DMS79 (cell line): ENCODE data around the gene SHCBP1L.

Experiments
- DNase-seq: peaks from one replicate; lab custom pipeline; 2025; lab: John Stamatoyannopoulos, UW

The SHCBP1L gene

DNA sequence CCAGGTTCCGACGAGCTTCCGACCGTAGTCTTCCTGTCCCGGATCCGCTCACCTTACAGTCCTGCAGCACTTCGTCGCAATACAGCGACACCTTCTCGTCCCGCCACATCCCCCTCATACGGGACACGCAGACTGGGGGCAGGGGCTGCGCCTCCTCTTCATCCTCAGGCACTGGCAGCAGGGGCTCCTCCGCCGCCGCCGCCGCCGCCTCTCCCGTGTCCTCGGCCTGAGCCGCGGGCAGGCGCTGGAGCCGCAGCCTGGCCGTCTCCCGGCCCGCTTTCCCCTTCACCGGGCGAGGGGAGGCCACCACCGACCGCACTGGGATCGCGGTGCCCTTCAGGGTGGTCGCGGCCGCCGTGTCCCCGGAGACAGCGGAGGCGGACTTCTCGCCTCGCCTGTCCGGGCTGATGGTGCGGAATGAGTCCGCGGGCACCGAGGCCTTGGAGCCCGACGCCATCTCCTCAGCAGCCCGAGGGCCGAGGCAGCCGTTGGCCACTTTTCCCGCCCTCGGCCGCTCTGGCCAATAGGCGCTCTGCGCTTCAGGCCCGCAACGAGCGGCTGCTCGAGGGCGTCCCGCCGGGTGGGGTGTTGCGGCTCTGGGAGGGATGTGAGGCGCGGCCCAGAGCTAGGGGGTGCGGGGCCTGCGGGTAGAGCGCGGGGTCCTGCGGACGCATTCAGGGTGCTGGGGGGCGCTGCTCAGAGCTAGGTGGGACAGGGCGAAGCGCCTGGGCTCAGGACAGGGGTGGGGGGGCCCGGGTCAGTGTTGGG, at the start of gene SHCBP1L:
Gene SHCBP1L (minus strand): TSS at position 490 of the 768 bp plus-strand sequence. CDS start 33 bp downstream, at position 457.
- no peak for DNase-seq

DNA sequence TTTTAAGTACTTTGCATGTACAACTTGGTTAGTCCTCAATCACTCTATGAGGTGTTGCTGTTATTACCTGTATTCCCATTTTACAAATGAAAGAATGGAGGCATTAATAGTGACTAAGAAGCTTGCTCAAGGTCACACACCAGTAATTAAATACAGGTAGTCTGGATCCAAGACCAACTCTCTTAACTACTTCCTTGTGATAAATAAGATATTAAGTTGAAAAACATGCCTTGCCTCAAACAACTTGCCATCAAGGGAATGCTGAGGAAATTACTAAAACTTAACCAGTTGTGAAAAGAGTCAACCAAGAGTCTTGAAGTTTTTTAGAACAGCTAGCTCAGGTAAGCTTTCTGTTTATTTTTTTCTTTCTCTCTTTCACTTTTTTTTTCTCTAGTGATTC, 49.3 kb upstream of the SHCBP1L start:
- no peak for DNase-seq

DNA sequence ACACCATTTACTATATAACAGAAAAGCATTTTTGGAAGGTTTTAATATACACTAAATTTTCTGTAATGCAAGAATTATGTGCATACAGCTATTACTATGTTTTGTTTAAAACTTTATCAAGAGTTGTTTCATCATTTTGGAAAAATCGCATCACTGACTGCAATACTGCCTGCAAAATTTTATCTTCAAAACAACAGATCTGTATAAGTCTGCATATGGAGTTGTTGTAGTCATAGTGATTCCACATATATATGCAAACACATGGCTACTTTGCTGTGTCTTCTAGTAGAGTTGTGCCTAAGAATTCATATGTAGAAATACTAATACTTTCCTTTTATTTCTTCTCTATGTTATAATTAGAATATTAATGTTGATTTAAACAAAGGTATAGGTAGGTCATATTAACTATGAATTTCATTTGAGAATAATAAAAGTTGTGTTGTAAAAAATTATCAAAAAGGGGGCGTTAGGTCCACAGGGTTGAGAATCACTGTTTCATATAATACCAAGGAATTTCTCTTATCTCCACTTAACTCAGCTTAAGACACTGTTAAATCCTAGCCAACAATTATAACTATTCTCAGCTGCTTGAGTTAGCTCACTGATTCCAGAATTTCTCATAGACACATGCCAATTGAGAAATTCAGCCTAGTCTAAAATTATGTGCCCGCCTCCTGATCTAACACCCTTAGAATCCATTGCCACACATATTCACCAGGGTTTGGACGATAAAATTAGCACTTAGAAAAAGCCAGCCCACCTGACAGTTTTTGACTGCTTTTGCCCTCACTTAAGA, 47.4 kb upstream of the SHCBP1L start:
- DNase-seq: no peak

DNA sequence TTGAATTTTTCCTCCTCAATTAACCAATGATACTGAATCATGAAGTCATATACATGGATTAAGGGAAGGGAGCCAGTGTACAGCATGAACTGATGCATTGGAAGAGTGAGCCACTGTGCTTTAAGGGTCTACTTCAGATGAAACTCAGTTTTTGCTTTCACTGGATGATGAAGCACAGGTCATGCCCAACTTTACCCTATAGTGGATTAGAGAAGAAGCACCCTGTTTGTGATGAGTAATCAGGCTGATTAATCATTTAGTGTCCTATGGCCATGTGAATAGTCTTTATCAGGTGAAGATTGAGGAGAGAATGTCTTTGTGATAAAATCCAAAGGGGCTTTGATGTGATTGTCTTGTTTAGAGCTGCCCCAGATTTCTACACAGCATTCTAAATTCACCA, 45.5 kb upstream of the SHCBP1L start:
- no peak for DNase-seq

DNA sequence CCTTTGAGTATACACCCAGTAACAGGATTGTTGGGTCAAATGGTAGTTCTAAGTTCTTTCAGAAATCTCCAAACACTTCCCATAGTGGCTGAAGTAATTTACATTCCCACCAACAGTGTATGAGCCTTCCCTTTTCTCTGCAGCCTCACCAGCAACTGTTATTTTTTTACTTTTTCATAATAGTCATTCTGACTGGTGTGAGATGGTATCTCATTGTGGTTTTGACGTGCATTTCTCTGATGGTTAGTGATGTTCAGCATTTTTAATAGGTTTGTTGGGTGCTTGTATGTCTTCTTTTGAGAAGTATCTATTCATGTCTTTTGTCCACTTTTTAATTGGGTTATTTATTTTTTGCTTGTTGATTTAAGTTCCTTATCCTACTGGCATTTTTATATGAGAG, 43.9 kb upstream of the SHCBP1L start:
- no peak for DNase-seq

DNA sequence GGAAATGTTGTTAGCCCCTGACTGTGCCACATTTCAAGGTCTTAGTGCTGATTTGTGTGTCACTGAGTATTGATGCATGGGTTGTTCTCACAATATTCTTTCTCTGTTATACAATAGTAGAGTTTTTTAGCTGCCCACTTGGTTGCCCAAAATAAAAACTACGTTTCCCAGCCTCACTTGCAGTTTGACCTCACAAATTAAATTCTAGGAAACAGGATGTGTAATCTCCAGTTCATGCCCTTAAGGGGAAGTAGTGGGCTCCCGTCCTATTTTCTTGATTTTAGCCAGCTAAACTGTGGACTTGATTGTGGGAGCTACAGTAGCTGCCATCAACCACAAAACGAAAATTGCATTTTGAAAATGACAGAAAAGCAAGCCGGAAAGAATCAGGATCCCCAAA, 42.9 kb upstream of the SHCBP1L start:
- DNase-seq: no peak

DNA sequence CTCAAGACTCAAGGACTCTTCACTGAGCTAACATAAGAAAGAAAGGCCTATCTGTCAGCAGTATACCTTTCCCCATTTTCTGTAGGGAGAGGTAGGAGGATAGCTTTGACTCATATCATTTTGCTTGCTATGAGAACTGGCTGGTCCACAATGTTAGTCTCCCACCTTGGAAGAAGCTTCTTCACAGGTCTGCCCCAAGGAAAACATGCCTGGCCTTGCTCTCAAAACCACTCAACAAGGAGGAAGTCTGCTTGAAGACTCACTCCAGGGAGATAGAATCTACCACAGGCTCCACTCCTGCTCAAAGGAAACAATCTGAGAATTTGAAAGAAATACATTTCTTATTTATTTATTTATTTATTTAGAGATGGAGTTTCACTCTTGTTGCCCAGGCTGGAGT, 40.8 kb upstream of the SHCBP1L start:
- DNase-seq: no peak

DNA sequence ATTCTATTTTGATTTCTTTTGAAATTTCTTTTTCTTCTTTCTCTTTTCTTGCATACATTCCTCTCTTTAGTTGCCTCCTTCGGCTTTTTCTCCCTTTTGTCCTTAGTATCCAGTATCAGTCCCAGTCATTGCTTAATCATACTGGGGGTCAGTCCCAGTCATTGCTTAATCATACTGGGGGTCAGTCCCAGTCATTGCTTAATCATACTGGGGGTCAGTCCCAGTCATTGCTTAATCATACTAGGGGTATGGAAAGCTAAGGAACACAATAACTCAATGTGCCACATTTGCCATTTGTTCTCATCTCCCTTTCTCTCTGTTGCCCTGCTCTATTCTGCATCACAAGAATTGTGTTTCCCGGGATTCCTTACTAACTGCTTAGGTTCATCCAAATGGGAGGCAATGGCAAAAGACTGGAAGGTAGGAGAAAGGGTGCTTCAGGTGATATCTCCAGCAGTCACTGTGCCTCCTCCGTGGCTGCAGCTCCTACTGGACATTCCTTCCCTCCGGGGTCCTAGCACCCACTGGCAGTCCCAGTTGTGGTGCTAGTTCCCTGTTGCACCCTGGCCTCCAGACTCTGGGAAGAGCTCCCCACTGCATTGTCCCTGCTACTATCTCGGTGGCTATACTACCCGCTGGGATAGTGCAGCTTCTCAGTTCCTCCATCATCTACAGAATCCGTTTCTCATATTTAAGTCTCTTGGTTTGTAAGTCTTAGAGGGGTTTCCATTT, 37.6 kb upstream of the SHCBP1L start:
- no peak for DNase-seq

DNA sequence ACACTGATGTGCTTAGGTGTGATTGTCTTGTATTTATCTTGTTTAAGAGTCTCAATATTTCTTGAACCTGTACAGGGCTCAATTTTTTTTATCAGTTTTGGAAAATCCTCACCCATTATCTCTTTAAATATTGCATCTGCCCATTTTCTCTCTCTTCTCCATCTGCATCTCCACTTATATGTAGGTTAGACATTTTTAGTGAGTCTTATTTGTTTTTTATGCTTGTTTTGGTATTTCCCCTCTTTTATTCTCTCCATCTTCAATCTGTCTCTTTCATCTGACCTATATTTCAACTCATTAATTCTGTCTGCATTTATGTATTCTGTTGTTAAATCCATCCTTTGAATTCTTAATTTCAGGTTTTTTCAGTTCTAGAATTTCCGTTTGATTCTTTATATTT, 32.9 kb upstream of the SHCBP1L start:
- DNase-seq: no peak

DNA sequence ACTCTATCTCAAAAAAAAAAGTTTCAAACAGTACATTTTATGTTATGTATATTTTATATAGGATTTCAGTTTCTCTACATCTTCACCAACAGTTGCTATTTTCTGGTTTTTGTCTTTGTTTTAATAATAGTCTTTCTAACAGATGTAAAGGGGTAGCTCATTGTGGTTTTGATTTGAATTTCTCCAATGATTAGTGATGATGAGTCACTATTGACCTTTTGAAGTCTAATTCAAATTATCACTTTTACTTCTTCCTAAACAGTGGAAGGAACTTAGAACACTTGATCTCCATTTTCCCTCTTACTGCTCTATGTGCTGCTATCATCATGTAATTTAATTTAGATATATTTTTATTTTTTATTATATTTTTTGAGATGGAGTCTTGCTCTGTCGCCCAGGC, 31.7 kb upstream of the SHCBP1L start:
- DNase-seq: no peak

DNA sequence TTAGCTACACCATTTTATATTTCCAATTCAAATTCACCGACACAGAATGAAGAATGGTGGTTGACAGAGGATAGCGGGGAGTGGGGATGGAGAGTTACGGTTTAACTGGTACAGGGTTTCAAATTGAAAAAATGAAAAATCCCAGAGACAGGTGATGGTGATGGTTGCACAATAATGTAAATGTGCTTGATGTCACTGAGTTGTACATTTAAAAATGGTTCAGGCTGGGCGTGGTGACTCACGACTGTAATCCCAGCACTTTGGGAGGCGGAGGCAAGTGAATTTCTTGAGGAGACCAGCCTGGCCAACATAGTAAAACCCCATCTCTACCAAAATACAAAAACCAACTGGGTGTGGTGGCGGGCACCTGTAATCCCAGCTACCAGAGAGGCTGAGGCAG, 31.2 kb upstream of the SHCBP1L start:
- DNase-seq: no peak

DNA sequence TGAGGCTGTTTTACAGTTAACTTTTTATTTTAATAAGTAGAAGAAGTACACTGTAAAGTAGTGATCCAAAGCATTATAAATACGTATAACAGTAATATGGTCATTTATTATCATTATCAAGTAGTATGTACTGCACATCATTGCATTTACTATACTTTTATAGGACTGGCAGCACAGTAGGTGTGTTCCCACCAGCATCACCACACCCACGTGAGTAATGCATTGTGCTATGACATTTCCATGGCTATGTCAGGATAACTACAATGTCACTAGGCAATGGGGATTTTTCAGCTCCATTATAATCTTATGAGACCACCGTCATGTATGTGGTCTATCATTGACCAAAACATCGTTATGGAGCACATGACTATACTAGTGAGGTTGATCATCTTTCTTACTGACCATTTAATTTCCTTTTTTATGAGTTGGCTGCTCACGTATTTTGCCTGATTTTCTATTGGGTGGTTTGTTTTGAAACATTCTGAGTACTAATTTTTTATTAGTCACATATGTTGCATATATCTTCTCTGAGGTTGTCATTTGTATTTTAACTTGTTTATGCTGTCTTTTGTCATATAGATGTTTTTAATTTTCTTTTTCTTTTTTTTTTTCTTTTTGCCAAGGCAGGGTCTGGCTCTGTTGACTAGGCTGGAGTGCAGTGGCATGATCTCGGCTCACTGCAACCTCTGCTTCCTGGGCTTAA, 25.3 kb upstream of the SHCBP1L start:
- DNase-seq: no peak

DNA sequence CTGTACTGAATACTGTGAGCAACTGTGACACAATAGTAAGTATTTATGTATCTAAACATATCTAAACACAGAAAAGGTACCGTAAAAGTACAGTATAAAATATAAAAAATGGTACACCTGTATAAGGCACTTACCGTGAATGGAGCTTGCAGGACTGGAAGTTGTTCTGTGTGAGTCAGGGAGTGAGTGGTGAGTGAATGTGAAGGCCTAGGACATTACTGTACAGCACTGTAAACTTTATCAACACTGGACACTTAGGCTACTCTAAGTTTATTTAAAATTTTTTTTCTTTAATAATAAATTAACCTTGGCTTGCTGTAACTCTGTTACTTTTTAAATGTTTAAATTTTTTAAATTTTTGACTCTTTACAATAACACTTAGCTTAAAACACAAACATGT, 24.5 kb upstream of the SHCBP1L start:
- no peak for DNase-seq

DNA sequence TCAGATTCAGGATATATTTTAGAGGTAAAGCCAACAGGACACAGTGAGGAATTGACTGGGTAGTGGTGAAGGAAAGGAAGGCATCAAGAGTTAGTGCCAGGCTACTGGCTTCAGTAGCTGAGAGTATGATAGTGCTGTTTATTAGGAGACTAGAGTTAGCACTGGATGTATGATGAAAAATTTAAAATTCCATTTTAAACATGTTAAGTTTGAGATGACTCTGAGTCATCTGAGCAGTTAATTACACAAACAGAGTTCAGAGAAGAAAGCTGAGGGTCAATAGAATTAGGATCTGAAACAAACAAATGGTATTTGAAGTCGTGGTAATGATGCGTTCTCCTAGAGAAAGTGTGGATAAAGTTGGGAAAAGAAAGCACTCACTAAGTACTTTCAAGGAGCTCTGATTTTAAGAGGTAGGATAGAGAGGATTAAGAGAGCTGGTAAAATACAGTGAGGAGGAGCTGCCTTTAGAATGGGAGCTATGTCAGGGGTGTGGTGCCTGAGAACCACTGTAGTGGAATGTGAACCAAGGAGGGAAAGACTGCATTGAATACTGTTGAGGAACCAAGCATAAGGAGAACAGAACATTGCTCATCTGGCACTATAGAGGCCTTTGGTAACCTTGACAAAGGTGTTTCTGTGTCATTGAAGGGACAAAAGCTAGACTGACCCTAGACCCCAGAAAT, 21.7 kb upstream of the SHCBP1L start:
- DNase-seq: no peak

DNA sequence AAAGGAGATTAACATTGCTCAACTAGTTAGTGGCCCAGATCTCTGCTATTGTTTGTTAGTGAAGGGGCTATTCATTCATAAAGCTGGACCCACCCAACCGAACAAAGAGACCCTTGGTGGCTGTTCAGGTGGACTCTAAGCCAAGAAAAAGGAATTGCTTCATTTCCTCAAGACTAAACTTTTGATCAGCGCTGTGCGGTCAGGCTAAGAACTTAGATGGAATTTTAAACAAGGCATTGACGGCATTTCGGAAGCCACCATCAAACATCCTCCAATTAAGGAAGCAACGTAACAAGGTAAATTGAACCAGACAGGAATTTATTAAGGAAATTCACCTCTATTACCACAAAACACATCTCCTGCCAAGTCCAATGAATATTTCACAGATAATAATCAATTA, 19.9 kb upstream of the SHCBP1L start:
- DNase-seq: no peak

DNA sequence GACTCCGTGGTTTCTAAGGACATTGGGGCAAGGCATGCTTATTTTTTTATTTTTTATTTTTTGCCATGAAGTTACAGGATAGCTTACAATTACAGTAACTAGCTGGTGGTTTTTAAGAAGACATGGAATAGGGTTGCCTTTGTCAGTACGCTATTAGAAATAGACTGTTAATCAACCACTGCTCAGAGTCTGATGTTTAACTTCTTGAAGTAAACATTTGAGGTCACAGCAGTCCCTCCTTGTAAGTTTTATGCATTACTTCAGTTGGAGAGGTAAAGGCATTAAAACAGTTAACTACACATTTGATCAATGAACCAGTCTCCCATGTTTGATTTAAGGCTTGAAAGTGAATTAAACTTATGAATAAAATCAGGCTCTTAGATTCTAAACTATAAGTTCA, 19.3 kb upstream of the SHCBP1L start:
- DNase-seq: no peak

DNA sequence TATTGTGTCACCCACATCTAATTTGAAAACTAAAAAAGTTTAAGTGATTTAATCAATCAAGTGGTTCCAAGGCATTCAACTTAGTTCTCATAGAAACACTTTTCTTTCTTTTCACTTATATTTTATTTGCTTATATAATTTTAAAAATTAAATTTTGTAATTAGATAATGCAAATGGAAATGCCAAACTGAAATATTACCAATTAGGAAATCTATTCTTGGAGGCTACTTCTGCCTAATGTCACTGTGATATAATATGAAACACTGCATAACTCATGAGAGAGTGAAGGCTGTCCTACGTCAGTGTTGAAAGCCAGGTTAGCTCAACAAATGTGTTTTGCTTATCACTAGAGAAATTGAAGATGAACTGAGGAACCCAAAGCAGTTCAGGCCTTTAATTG, 18.3 kb upstream of the SHCBP1L start:
- DNase-seq: no peak

DNA sequence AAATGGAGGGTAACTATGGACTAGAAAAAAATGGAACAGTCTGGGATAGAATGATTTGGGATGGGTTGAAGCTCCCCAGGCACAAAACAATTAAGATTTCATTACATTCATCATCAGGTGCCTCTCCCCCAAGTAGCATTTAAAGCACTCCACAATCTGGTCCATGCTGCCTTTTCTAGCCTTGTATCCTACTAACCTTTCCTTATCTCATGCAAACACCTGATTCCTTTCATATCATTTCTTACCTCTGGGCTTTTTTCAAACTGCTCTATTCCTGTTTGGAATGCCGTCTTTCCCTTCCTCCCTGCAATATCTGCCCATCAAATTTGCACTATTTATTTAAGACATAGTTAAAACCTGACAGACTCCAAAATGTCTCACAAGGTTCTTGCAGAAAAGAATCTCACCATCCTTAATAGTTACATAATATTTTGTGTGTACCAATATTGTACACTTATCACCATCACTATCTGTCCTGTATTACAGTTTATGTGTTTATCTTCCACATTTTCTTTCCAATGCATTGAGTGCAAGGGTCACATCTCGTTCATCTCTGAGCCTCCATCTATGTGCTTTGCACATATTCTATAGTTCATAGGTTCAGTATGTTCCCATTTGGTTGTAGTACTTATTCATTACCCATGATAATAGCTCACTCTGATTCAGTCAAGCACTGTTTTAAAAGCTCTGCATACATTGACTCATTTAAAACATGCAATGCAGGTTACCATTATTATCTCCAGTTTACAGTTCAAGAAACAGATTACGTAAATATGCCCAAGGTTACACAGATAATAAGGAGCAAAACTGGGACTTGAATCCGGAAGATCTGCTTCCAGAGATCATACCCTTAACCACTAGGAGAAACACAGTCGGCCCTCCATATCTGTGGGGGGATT, 16.1 kb upstream of the SHCBP1L start:
- no peak for DNase-seq

DNA sequence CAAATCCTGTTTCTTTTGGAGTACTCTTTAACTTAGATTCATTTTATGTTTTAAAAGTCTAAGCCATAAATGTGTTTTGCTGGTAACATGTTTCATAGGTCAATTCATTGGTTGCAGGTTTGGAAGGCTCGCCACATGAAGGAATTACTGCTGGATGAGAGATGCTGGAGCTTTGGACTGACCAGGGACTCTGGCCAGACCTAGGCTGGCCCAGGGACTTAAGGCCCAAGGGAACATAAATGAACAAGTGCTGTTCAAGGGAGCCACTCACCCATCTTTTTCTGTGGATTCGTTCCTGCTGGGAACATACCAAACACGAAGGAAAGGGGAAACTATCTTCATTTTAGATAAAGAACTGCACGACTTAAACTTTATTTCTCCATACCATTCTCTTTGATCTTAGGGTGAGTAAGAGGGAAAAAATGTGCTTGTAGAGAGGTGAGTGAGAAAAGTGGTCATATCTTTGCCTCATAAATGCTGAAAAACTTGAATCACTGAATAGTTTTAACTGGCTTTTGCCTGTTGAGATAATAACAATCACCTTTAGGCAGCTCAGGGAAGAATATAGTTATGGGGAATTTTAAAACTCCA, 15.3 kb upstream of the SHCBP1L start:
- no peak for DNase-seq

DNA sequence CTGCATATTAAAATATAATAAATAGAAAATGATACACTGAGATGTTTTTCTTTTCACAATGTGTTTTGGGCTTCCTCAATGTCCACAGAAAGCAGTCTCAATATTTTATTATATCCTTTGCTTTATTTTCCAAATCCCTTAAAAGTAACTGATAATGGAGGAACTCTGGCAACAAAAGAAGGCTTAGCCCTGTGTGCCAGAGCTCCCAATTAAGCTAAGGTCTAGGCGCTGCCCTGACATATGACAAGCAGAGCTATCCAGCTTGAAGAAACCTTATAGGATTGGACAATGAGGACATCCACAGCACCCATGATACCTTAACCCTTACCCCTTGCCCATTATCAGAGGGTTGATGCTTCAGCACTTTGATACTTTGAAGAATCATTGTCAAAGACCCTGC, 12.9 kb upstream of the SHCBP1L start:
- no peak for DNase-seq
